SK-N-DZ (cell line): Measurements from ENCODE around the gene PAIP2B.

Experiments
- DNase-seq: peaks from one replicate; pipeline ENCODE4 v3.0.0-alpha.2; 2015; ENCODE audit warnings: low spot score
- small RNA-seq, 2 experiments: library from RNA; depleted of rRNA; stranded (forward); fragments of <200 nt; gene quantifications; one replicate each; pipeline ENCODE3, GENCODE V24; 2014

Gene PAIP2B

GRCh38 chr2:71154279-71154678 lies 72.6 kb downstream of the PAIP2B start:
- DNase-seq: no peak

DNA sequence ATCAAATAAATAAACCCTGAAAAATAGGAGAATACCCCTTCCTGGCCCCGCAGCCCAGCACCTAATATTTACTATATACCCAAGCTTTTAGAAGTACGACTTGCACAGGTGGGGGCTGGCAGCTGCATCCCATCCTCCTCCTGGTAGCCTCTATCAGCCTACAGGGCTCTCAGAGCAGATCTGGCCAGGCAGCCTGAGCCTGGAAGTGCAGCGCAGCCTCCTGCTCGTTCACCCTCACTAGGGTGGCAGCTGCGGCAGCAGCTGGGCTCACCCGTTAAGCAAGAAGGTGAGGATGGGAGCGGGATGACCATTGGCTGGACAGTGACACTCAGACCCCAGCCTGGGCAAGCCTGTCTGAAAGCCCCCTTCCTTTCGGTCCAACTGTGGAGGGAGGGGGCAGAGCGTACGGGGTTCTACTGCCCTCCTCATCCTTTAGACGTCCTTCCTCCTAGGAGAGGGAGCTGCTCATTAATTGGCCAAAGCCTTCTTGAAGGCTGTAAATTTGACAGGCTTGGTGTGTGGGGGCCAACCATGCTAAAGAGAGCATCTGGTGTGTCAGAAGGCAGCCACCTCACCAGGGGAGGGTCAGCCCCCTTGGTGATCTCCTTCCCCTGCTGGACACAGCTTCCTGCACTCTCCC lies 73.2 kb downstream of the PAIP2B start:
- DNase-seq: no peak

DNA sequence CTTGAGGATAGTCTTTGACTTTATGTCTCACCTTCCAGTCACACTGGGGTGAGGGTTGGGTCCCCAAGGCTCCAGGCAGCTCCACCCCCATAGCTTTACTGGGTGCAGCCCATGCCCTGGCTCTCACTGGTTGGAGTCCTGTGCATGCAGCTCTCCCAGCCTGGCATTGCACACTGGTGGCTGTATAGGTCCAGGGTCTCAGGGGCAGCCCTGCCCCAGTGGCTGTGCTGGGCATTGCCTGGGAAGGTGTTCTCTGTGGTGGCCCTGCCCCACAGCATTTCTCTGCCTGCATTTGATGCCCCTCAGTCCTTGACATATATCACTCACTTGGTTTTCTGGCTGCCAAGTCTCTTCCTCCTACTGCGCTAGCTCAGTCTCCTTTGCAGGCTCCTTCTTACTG lies 75.3 kb downstream of the PAIP2B start:
- DNase-seq: no peak

- DNase-seq: no peak
Observed at GRCh38 chr2:71150082-71150816, 76.7 kb downstream of the PAIP2B start.

DNA sequence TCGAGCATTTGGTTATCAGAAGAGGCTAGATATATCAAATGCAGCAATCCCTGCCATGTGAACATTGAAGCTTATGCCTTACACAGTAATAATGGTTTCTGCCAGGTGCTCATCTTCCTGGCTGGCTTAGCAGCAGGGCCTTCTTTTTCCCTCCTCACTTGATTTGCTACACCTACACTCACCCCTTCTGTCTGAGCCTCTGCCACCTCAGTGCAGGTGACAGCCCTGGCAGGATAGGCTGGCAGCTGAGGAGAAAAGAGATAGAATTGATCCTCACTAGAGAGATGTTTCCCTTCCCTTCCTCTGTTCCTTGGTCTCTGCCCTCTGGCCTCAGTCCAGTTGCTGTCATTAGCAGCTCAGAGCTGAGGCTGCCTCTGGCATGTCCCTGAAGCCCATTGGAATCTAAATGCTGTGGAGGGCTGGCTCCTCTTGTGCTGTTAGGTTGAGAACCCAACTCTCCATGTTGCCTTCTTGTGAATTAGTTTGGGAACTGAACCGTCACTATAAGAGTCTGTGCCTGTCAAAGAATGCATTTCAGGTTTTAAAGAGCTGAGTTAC lies 78.3 kb downstream of the PAIP2B start:
- DNase-seq: no peak

GRCh38 chr2:71143782-71144181 lies 83.1 kb downstream of the PAIP2B start:
- no peak for DNase-seq

DNA sequence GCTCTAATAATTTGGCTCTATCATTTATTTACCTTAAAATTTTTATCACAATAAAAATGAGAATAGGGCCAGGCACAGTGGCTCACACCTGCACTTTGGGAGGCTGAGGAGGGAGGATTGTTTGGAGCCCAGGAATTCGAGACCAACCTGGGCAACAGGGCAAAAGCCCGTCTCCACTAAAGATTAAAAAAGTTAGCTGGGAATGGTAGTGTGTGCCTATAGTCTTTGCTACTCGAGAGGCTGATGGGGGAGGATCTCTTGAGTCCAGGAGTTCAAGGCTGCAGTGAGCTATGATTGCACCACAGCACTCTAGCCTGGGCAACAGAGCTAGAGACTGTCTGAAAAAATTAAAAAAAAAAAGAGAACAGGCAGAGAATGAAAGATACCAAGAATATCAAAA lies 90.7 kb downstream of the PAIP2B start:
- DNase-seq: no peak

- no peak for DNase-seq
Observed at GRCh38 chr2:71133603-71134002, 93.3 kb downstream of the PAIP2B start.

Small RNA genes lying within 50 kb of the gene (small RNA-seq; reads per million reads assigned to genes)
- 0 reads per million in 2 experiments for gene AC007881.1
